ENCODE data around the gene CARD9.

- TF ChIP-seq, protein P1, sequence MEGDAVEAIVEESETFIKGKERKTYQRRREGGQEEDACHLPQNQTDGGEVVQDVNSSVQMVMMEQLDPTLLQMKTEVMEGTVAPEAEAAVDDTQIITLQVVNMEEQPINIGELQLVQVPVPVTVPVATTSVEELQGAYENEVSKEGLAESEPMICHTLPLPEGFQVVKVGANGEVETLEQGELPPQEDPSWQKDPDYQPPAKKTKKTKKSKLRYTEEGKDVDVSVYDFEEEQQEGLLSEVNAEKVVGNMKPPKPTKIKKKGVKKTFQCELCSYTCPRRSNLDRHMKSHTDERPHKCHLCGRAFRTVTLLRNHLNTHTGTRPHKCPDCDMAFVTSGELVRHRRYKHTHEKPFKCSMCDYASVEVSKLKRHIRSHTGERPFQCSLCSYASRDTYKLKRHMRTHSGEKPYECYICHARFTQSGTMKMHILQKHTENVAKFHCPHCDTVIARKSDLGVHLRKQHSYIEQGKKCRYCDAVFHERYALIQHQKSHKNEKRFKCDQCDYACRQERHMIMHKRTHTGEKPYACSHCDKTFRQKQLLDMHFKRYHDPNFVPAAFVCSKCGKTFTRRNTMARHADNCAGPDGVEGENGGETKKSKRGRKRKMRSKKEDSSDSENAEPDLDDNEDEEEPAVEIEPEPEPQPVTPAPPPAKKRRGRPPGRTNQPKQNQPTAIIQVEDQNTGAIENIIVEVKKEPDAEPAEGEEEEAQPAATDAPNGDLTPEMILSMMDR (IDR thresholded peaks at IDR 0.05 in 8 of 11, conservative IDR thresholded peaks at IDR 0.05 in 3 of 11): no peak
- peak in 1 of 3 donors; percentile 61 for TF ChIP-seq POLR2AphosphoS5 (IDR thresholded peaks at IDR 0.05)
- TF ChIP-seq POLR2A (IDR thresholded peaks at IDR 0.05): no peak
Measured at GRCh38 chr9:136403915-136404800, 30.7 kb upstream of the CARD9 start.
